Activated T-helper 17 cell treated with anti-CD3 and anti-CD28 coated beads, Interleukin-2, amount 50 U/mL, for 72 hours (primary cell): ENCODE measurements around the gene NPRL2. TPM values are rescaled to one million over a fixed set of nuclear protein-coding genes. Genes with fewer than 3 reads are reported as not detected.
A peak's percentile ranks its signal among the peaks of the same experiment; 100 is the strongest.

ENCODE experiments used
- ATAC-seq: fragments of 150-1000 bp; cut with Tn5 transposase; replicated peaks from 2 replicates; pipeline ENCODE4 v1.10.0; 2021; ENCODE audit warnings: mild to moderate bottlenecking, moderate library complexity
- H3K27ac Mint-ChIP-seq: one replicate; pipeline ENCODE4 v1.8.0; 2022; ENCODE audit warnings: mixed read lengths
- H3K27me3 Mint-ChIP-seq: one replicate; pipeline ENCODE4 v1.8.0; 2022; ENCODE audit warnings: mixed read lengths
- H3K36me3 Mint-ChIP-seq: one replicate; pipeline ENCODE4 v1.8.0; 2022; ENCODE audit warnings: low read depth, mild to moderate bottlenecking, mixed read lengths
- H3K4me1 Mint-ChIP-seq: one replicate; pipeline ENCODE4 v1.8.0; 2022; ENCODE audit warnings: mixed read lengths
- H3K4me3 Mint-ChIP-seq: one replicate; pipeline ENCODE4 v1.8.0; 2022; ENCODE audit warnings: mild to moderate bottlenecking, mixed read lengths
- H3K9me3 Mint-ChIP-seq: one replicate; pipeline ENCODE4 v1.8.0; 2022; ENCODE audit warnings: mixed read lengths
- total RNA-seq, 2 donors: library from RNA; stranded (reverse); gene quantifications; one replicate each; pipeline ENCODE4 v1.2.3, GENCODE V29; 2022

NPRL2 gene
- 10 to 100 TPM; 50.2 to 96.5 TPM for total RNA-seq

GRCh38 chr3:50350527-50351322 lies at the start of gene NPRL2, which contains the start of gene CYB561D2:
Gene NPRL2 (minus strand): TSS chr3:50350775. CDS start chr3:50350652, 123 bp downstream.
Gene CYB561D2 (plus strand): TSS chr3:50350862. CDS start chr3:50351434, 572 bp downstream.
- H3K36me3 Mint-ChIP-seq = peaks cover 87% of the 10 kb centered on the region
- no peaks in the 10 kb centered on the region for H3K27me3 Mint-ChIP-seq
- peaks cover 19% of the 10 kb centered on the region for H3K4me1 Mint-ChIP-seq
- peak within 1 kb of the TSS; percentile 97 for H3K27ac Mint-ChIP-seq
- peak within 1 kb of the TSS; percentile 98 for H3K4me3 Mint-ChIP-seq
- H3K9me3 Mint-ChIP-seq = no peaks in the 10 kb centered on the region
- peak; percentile 94 for ATAC-seq

- Mint-ChIP-seq H3K4me3 (no peak overlapping the region), H3K27ac (peak overlapping the region; percentile 52), H3K27me3 (no peaks in the 10 kb centered on the region), H3K36me3 (no peaks in the 10 kb centered on the region), H3K9me3 (no peaks in the 10 kb centered on the region), H3K4me1 (peaks cover 11% of the 10 kb centered on the region)
- ATAC-seq = peak; percentile 52
Measured at GRCh38 chr3:50396502-50396901, 45.9 kb upstream of the NPRL2 start.

GRCh38 chr3:50395070-50395860 lies 44.7 kb upstream of the NPRL2 start:
- Mint-ChIP-seq H3K27me3 (no peaks in the 10 kb centered on the region), H3K4me3 (no peak overlapping the region), H3K27ac (no peak overlapping the region), H3K4me1 (peaks cover 11% of the 10 kb centered on the region), H3K36me3 (no peaks in the 10 kb centered on the region), H3K9me3 (no peaks in the 10 kb centered on the region)
- no peak for ATAC-seq

DNA sequence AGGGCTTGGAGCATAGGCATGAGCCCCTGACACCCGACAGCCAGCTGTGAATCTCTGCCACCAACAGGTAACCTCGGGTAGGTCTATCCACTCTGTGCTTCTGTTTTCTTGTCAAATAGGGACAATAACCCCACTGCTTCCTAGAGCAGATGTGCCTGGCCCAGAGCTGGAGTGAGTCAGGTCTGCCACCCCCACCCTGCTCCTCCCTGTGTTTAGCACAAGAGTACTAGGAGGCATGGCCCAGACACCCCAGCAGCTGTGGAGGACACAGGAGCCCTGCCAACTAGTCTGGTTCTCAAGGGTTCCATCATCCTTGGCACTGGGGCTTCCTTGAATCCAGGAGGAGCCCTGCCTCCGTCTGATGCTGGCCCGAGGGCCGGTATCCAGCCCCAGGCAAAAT lies 42.5 kb upstream of the NPRL2 start:
- H3K27me3 Mint-ChIP-seq = no peaks in the 10 kb centered on the region
- peak overlapping the region; percentile 12 for H3K27ac Mint-ChIP-seq
- no peak overlapping the region for H3K4me3 Mint-ChIP-seq
- no peak for ATAC-seq
- H3K4me1 Mint-ChIP-seq = peaks cover 11% of the 10 kb centered on the region
- no peaks in the 10 kb centered on the region for H3K9me3 Mint-ChIP-seq
- H3K36me3 Mint-ChIP-seq = no peaks in the 10 kb centered on the region

GRCh38 chr3:50392101-50392715 lies 41.6 kb upstream of the NPRL2 start:
- Mint-ChIP-seq H3K4me3 (no peak overlapping the region), H3K27ac (peak overlapping the region; percentile 56), H3K36me3 (no peaks in the 10 kb centered on the region)

GRCh38 chr3:50390508-50391224 lies 40.1 kb upstream of the NPRL2 start:
- Mint-ChIP-seq H3K27me3 (no peaks in the 10 kb centered on the region), H3K4me1 (peaks cover 5% of the 10 kb centered on the region), H3K36me3 (no peaks in the 10 kb centered on the region), H3K27ac (no peak overlapping the region), H3K4me3 (no peak overlapping the region), H3K9me3 (no peaks in the 10 kb centered on the region)
- no peak for ATAC-seq

More at GRCh38 chr3:50392101-50392715, 41.6 kb upstream of the NPRL2 start:
- Mint-ChIP-seq H3K9me3 (no peaks in the 10 kb centered on the region), H3K4me1 (peaks cover 11% of the 10 kb centered on the region), H3K27me3 (no peaks in the 10 kb centered on the region)
- ATAC-seq = no peak

- peaks cover 5% of the 10 kb centered on the region for H3K4me1 Mint-ChIP-seq
- no peaks in the 10 kb centered on the region for H3K9me3 Mint-ChIP-seq
- no peak for ATAC-seq
- H3K36me3 Mint-ChIP-seq = no peaks in the 10 kb centered on the region
- no peaks in the 10 kb centered on the region for H3K27me3 Mint-ChIP-seq
- no peak overlapping the region for H3K27ac Mint-ChIP-seq
- H3K4me3 Mint-ChIP-seq = no peak overlapping the region
Measured at GRCh38 chr3:50389414-50389767, 38.8 kb upstream of the NPRL2 start.

- no peaks in the 10 kb centered on the region for H3K9me3 Mint-ChIP-seq
- no peak overlapping the region for H3K27ac Mint-ChIP-seq
- H3K4me3 Mint-ChIP-seq = no peak overlapping the region
- no peaks in the 10 kb centered on the region for H3K36me3 Mint-ChIP-seq
- ATAC-seq = no peak
- H3K4me1 Mint-ChIP-seq = peaks cover 5% of the 10 kb centered on the region
- no peaks in the 10 kb centered on the region for H3K27me3 Mint-ChIP-seq
Measured at GRCh38 chr3:50388720-50389413, 38.3 kb upstream of the NPRL2 start.

- Mint-ChIP-seq H3K36me3 (no peaks in the 10 kb centered on the region), H3K4me3 (no peak overlapping the region)
Measured at GRCh38 chr3:50388016-50388719, 37.6 kb upstream of the NPRL2 start.

GRCh38 chr3:50385754-50386153 lies 35.2 kb upstream of the NPRL2 start:
- H3K9me3 Mint-ChIP-seq = no peaks in the 10 kb centered on the region
- H3K27me3 Mint-ChIP-seq = no peaks in the 10 kb centered on the region
- no peak overlapping the region for H3K4me3 Mint-ChIP-seq
- H3K4me1 Mint-ChIP-seq = no peaks in the 10 kb centered on the region
- no peaks in the 10 kb centered on the region for H3K36me3 Mint-ChIP-seq
- ATAC-seq = no peak
- H3K27ac Mint-ChIP-seq = no peak overlapping the region

More at GRCh38 chr3:50388016-50388719, 37.6 kb upstream of the NPRL2 start:
- H3K27ac Mint-ChIP-seq = no peak overlapping the region
- no peak for ATAC-seq
- H3K27me3 Mint-ChIP-seq = no peaks in the 10 kb centered on the region
- H3K4me1 Mint-ChIP-seq = peaks cover 5% of the 10 kb centered on the region
- H3K9me3 Mint-ChIP-seq = no peaks in the 10 kb centered on the region

DNA sequence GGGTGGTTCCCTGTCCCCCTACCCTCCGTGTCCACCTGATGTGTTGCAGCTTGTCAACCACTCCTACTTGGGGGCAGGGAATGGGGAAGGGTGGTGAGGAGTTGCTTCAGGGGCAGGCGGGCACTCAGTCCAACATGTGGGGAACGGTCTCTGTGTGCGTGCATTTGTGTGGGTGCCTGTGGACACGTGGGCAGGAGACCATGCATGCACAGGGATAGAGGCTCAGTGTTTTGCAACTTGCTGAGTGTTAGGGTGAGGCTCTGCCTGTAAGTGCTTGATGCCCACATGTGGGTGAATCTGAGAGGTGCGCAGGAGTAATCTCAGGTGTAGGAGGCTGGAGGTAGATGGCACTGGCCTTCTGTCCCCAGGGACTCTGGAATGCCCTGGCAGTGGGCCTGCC lies 33.2 kb upstream of the NPRL2 start:
- no peak for ATAC-seq
- H3K27me3 Mint-ChIP-seq = no peaks in the 10 kb centered on the region
- H3K27ac Mint-ChIP-seq = no peak overlapping the region
- no peak overlapping the region for H3K4me3 Mint-ChIP-seq
- H3K4me1 Mint-ChIP-seq = no peaks in the 10 kb centered on the region
- no peaks in the 10 kb centered on the region for H3K36me3 Mint-ChIP-seq
- H3K9me3 Mint-ChIP-seq = no peaks in the 10 kb centered on the region

DNA sequence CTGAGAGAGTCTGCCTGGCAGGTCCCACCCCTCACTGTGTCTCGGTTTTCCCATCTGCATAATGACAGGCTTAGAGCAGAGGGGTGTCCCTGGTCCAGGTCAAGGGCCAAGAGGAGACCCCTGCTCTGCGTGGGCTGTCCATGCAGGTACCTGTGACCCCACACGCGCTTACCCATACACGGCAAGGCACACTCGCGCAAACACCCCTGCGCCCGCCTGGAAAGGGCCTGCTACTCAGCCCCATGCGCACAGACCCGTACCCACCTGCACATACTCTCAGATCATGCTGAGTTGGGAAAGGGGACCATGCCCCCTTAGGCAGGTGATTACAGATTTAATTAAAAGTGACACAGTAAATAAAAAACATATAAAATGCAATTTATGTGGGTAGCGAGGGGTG lies 32.1 kb upstream of the NPRL2 start:
- Mint-ChIP-seq H3K27me3 (no peaks in the 10 kb centered on the region), H3K27ac (no peak overlapping the region), H3K9me3 (no peaks in the 10 kb centered on the region), H3K4me3 (no peak overlapping the region), H3K4me1 (no peaks in the 10 kb centered on the region), H3K36me3 (no peaks in the 10 kb centered on the region)
- no peak for ATAC-seq

- H3K36me3 Mint-ChIP-seq = no peaks in the 10 kb centered on the region
- no peak for ATAC-seq
- no peak overlapping the region for H3K27ac Mint-ChIP-seq
- no peaks in the 10 kb centered on the region for H3K27me3 Mint-ChIP-seq
- no peak overlapping the region for H3K4me3 Mint-ChIP-seq
- H3K9me3 Mint-ChIP-seq = no peaks in the 10 kb centered on the region
- H3K4me1 Mint-ChIP-seq = no peaks in the 10 kb centered on the region
Measured at GRCh38 chr3:50381383-50381782, 30.8 kb upstream of the NPRL2 start.
